Endothelial cell of umbilical vein (primary cell): Measurements from ENCODE around the gene ABCB10. TPM values are rescaled to one million over a fixed set of nuclear protein-coding genes. Genes with fewer than 3 reads are reported as not detected.
A peak's percentile ranks its signal among the peaks of the same experiment; 100 is the strongest.

ENCODE experiments used
- BruUV-seq: library from RNA; stranded (reverse); fragments of 400-500 nt; replicated peaks from 2 replicates; lab custom pipeline; 2021; lab: Mats Ljungman, UMichigan
- CTCF ChIA-PET: fragments of 300-600, 350-600 bp; sonication (Branson Sonifier 250); formaldehyde crosslinking; loops from one replicate; lab custom pipeline; 2021; ENCODE audit warnings: antibody characterized with exemption, inconsistent platforms; lab: Charles Lee
- POLR2A ChIA-PET: fragments of 300-600, 350-600 bp; sonication (Branson Sonifier 250); formaldehyde crosslinking; loops from one replicate; lab custom pipeline; 2021; ENCODE audit warnings: antibody characterized with exemption, inconsistent platforms; lab: Charles Lee
- DNase-seq: peaks from one replicate; pipeline ENCODE4 v3.0.0-alpha.2; 2011; ENCODE audit warnings: low read depth, low spot score
- FAIRE-seq: peaks from 2 replicates; lab custom pipeline; 2011; peaks lifted over from hg19 to GRCh38; lab: Jason Lieb, UNC
- H2AFZ ChIP-seq: 2 replicates; pipeline ENCODE4 v1.6.0; 2012; ENCODE audit warnings: low read depth, low read length, control low read depth, inconsistent platforms
- H3K27ac ChIP-seq: 2 replicates; pipeline ENCODE4 v1.5.1; 2011; ENCODE audit warnings: low read depth, mild to moderate bottlenecking, control low read depth, low read length, moderate library complexity; ENCODE audit not compliant: insufficient read depth
- H3K27me3 ChIP-seq, 2 experiments: 2 replicates each; pipeline versions ENCODE4 v1.6.0 to v1.6.1; 2011; ENCODE audit warnings: low read length in 2 of 2, mixed read lengths in 1 of 2; ENCODE audit not compliant: control insufficient read depth in 2 of 2, insufficient read depth in 2 of 2
- H3K36me3 ChIP-seq, 2 experiments: 2 replicates in 1 of 2; 3 replicates in 1 of 2; pipeline ENCODE4 v1.5.1; 2011; ENCODE audit warnings: low read length in 2 of 2, mild to moderate bottlenecking in 1 of 2, moderate library complexity in 1 of 2; ENCODE audit not compliant: control insufficient read depth in 2 of 2, insufficient read depth in 2 of 2; ENCODE audit errors: extremely low read depth in 1 of 2
- H3K4me1 ChIP-seq: 3 replicates; pipeline ENCODE4 v1.5.1; 2011; ENCODE audit warnings: mild to moderate bottlenecking, low read length; ENCODE audit not compliant: control insufficient read depth, insufficient read depth; ENCODE audit errors: extremely low read depth
- H3K4me2 ChIP-seq: 2 replicates; pipeline ENCODE4 v1.6.1; 2011; ENCODE audit warnings: low read length, control low read depth, mixed read lengths; ENCODE audit not compliant: insufficient read depth
- H3K4me3 ChIP-seq, 3 experiments: fragments of 200-600 bp in 1 of 3; sonication (generic), shearing (Covaris generic) in 1 of 3; replicated peaks in 1 of 3; 2 replicates each; pipeline ENCODE4 v1.5.1; 2011 to 2016; ENCODE audit warnings: control low read depth in 3 of 3, low read length in 3 of 3, mild to moderate bottlenecking in 2 of 3, inconsistent platforms in 1 of 3, low read depth in 1 of 3, moderate library complexity in 1 of 3; ENCODE audit not compliant: insufficient read depth in 1 of 3
- H3K79me2 ChIP-seq: 2 replicates; pipeline ENCODE4 v1.6.0; 2012; ENCODE audit warnings: low read length, inconsistent platforms; ENCODE audit not compliant: control insufficient read depth, insufficient read depth
- H3K9ac ChIP-seq: replicated peaks from 2 replicates; pipeline ENCODE3; 2011; ENCODE audit warnings: low read length, control low read depth; ENCODE audit not compliant: insufficient read depth; ENCODE audit errors: extremely low read depth
- H3K9me1 ChIP-seq: replicated peaks from 3 replicates; pipeline ENCODE4 v1.6.0; 2011; ENCODE audit warnings: mild to moderate bottlenecking, low read length; ENCODE audit not compliant: control insufficient read depth, insufficient read depth; ENCODE audit errors: extremely low read depth
- H3K9me3 ChIP-seq: replicated peaks from 2 replicates; pipeline ENCODE4 v1.5.1; 2012; ENCODE audit warnings: low read length, inconsistent platforms; ENCODE audit not compliant: control insufficient read depth, insufficient read depth
- H4K20me1 ChIP-seq: replicated peaks from 2 replicates; pipeline ENCODE3; 2011; ENCODE audit warnings: mild to moderate bottlenecking, low read length; ENCODE audit not compliant: control insufficient read depth, insufficient read depth; ENCODE audit errors: extremely low read depth
- EZH2 ChIP-seq: IDR thresholded peaks from 2 replicates; pipeline ENCODE4 v1.6.1; 2012; ENCODE audit warnings: borderline replicate concordance, low read depth, mild to moderate bottlenecking, moderate library complexity, low read length, inconsistent platforms; ENCODE audit not compliant: severe bottlenecking
- FOS ChIP-seq: IDR thresholded peaks from 2 replicates; pipeline ENCODE4 v1.6.1; 2011; ENCODE audit warnings: mild to moderate bottlenecking, low read length, moderate library complexity, borderline replicate concordance; ENCODE audit not compliant: insufficient read depth
- GATA2 ChIP-seq: IDR thresholded peaks from 2 replicates; pipeline ENCODE4 v1.7.0; 2011; ENCODE audit warnings: low read depth, mild to moderate bottlenecking, moderate library complexity, mixed read lengths, low read length; ENCODE audit not compliant: insufficient read length, insufficient read depth
- JUN ChIP-seq: IDR thresholded peaks from 2 replicates; pipeline ENCODE4 v1.6.1; 2011; ENCODE audit warnings: borderline replicate concordance, low read depth; ENCODE audit not compliant: insufficient read length, insufficient read depth
- MAX ChIP-seq: IDR thresholded peaks from 2 replicates; pipeline ENCODE4 v1.6.1; 2011; ENCODE audit not compliant: insufficient read depth, insufficient read length
- MYC ChIP-seq: IDR thresholded peaks from one replicate; pipeline ENCODE4 v1.6.1; 2011; ENCODE audit warnings: mild to moderate bottlenecking, low read depth, low read length
- POLR2A ChIP-seq: IDR thresholded peaks from 2 replicates; pipeline ENCODE4 v1.6.1; 2012; ENCODE audit warnings: low read depth, mild to moderate bottlenecking, control low read depth, low read length
- POLR2AphosphoS5 ChIP-seq: IDR thresholded peaks from 2 replicates; pipeline ENCODE4 v1.6.1; 2012; ENCODE audit warnings: low read depth, mild to moderate bottlenecking, control low read depth, low read length, moderate library complexity; ENCODE audit not compliant: insufficient read depth
- dilution Hi-C: fragments of 300-500 bp; cut with MboI; formaldehyde crosslinking; loops from one replicate; pipeline ENCODE4 v1.15.0; 2019; ENCODE audit warnings: low sequenced_read_pairs; ENCODE audit not compliant: extremely low pct_ligation_motif_present
- intact Hi-C: fragments of 100-400 bp; cut with micrococcal nuclease; formaldehyde crosslinking; loops from one replicate; pipeline ENCODE4 v1.10.0; 2022
- polyA plus RNA-seq, 4 experiments: library from polyadenylated mRNA; depleted of rRNA in 3 of 4; stranded (reverse) in 3 of 4; unstranded in 1 of 4; fragments of >200 nt; gene quantifications; 2 replicates each; pipeline versions ENCODE4 v1.2.1 to v1.2.3, GENCODE V29; 2011 to 2012; ENCODE audit warnings: missing spikeins in 1 of 4
- total RNA-seq: library from RNA; stranded (reverse); gene quantifications from 2 replicates; pipeline ENCODE4 v1.2.3, GENCODE V29; 2021
- TF ChIP-seq, protein P1 (sequence below), 2 donors: IDR thresholded peaks; 1 replicate in 1 of 2; 2 replicates in 1 of 2; pipeline ENCODE4 v1.5.1; 2011; ENCODE audit warnings: low read length in 2 of 2, mild to moderate bottlenecking in 2 of 2, moderate library complexity in 2 of 2, control low read depth in 1 of 2, inconsistent platforms in 1 of 2, low read depth in 1 of 2; ENCODE audit not compliant: insufficient read depth in 1 of 2; ENCODE audit errors: extremely low read depth in 1 of 2

Gene ABCB10
- total and polyA plus RNA-seq, 2 donors (not counting 3 experiments of a cell fraction or from before 2014, with no cell fraction given) = 6.0 to 19.4 TPM

GRCh38 chr1:229582011-229582694 is 23.6 kb upstream of the ABCB10 start:
- Histone ChIP-seq H3K4me1 (peaks cover 6% of the 10 kb centered on the region), H2AFZ (no peak overlapping the region), H3K27ac (no peak overlapping the region), H3K9ac (no peak overlapping the region), H3K4me2 (no peak overlapping the region), H3K9me1 (no peaks in the 10 kb centered on the region), H3K9me3 (no peaks in the 10 kb centered on the region), H3K27me3 (no peaks in the 10 kb centered on the region), H3K79me2 (no peaks in the 10 kb centered on the region), H3K36me3 (no peaks in the 10 kb centered on the region), H3K4me3 (no peak overlapping the region), H4K20me1 (no peaks in the 10 kb centered on the region)
- no TSS peak for BruUV-seq
- intact Hi-C loops = no loop called here
- ChIA-PET POLR2A (interaction anchor here (0.6 kb wide), 1 partner anchor 10 kb away, joined by 3 read pairs; no protein-coding TSS in a partner anchor), CTCF (interaction anchor here (0.9 to 1.6 kb wide), 3 partner anchors 14 to 26 kb away, joined by 3 read pairs; partner anchors contain the start of gene ABCB10)
- TF ChIP-seq MAX = no peak
- no peak for TF ChIP-seq POLR2A
- TF ChIP-seq MYC = no peak
- TF ChIP-seq EZH2 = no peak
- TF ChIP-seq JUN = no peak
- no peak for TF ChIP-seq FOS
- TF ChIP-seq, protein P1, sequence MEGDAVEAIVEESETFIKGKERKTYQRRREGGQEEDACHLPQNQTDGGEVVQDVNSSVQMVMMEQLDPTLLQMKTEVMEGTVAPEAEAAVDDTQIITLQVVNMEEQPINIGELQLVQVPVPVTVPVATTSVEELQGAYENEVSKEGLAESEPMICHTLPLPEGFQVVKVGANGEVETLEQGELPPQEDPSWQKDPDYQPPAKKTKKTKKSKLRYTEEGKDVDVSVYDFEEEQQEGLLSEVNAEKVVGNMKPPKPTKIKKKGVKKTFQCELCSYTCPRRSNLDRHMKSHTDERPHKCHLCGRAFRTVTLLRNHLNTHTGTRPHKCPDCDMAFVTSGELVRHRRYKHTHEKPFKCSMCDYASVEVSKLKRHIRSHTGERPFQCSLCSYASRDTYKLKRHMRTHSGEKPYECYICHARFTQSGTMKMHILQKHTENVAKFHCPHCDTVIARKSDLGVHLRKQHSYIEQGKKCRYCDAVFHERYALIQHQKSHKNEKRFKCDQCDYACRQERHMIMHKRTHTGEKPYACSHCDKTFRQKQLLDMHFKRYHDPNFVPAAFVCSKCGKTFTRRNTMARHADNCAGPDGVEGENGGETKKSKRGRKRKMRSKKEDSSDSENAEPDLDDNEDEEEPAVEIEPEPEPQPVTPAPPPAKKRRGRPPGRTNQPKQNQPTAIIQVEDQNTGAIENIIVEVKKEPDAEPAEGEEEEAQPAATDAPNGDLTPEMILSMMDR (IDR thresholded peaks at IDR 0.05; ENCODE audit: extremely low read depth in 1 of 2, insufficient read depth in 1 of 2, low read depth in 1 of 2, low read length in 2 of 2) = no peak
- TF ChIP-seq GATA2 = no peak
- no peak for TF ChIP-seq POLR2AphosphoS5
- FAIRE-seq = peak; percentile 44
- DNase-seq = peak; percentile 14
- dilution Hi-C loops = no loop called here
